GM23338 (cell line): ENCODE data around the gene CRB2.

Experiments used
- EZH2 ChIP-seq: fragments of 200-600 bp; sonication (generic); IDR thresholded peaks from one replicate; pipeline ENCODE4 v1.8.0; 2017; ENCODE audit warnings: antibody characterized with exemption, mild to moderate bottlenecking, low read depth; ENCODE audit not compliant: unreplicated experiment
- JUNB ChIP-seq: IDR thresholded peaks from one replicate; pipeline ENCODE4 v1.6.1; 2016; ENCODE audit warnings: antibody characterized with exemption; ENCODE audit not compliant: unreplicated experiment
- POLR2AphosphoS5 ChIP-seq: IDR thresholded peaks from 2 replicates; pipeline ENCODE4 v1.6.1; 2016; ENCODE audit warnings: antibody characterized with exemption, low read depth
- TF ChIP-seq, protein P1 (sequence below), 2 experiments: fragments of 200-600 bp in 1 of 2; sonication (generic) in 1 of 2; conservative IDR thresholded peaks; 2 replicates each; pipeline versions ENCODE4 v1.5.1 to v1.6.1; 2016 to 2017; ENCODE audit warnings: antibody characterized with exemption in 2 of 2, low read depth in 2 of 2, mild to moderate bottlenecking in 2 of 2, moderate library complexity in 1 of 2
- TF ChIP-seq, protein P2 (sequence below): fragments of 250-450 bp; sonication (Bioruptor Pico); IDR thresholded peaks from 2 replicates; pipeline ENCODE4 v1.5.0; 2020; ENCODE audit warnings: mild to moderate bottlenecking, moderate library complexity
- TF ChIP-seq, protein P3 (sequence below): IDR thresholded peaks from one replicate; pipeline ENCODE4 v1.6.1; 2018; ENCODE audit warnings: antibody characterized with exemption; ENCODE audit not compliant: unreplicated experiment
- TF ChIP-seq, protein P4 (sequence below): IDR thresholded peaks from 2 replicates; pipeline ENCODE4 v1.6.1; 2016; ENCODE audit warnings: antibody characterized with exemption

DNA sequence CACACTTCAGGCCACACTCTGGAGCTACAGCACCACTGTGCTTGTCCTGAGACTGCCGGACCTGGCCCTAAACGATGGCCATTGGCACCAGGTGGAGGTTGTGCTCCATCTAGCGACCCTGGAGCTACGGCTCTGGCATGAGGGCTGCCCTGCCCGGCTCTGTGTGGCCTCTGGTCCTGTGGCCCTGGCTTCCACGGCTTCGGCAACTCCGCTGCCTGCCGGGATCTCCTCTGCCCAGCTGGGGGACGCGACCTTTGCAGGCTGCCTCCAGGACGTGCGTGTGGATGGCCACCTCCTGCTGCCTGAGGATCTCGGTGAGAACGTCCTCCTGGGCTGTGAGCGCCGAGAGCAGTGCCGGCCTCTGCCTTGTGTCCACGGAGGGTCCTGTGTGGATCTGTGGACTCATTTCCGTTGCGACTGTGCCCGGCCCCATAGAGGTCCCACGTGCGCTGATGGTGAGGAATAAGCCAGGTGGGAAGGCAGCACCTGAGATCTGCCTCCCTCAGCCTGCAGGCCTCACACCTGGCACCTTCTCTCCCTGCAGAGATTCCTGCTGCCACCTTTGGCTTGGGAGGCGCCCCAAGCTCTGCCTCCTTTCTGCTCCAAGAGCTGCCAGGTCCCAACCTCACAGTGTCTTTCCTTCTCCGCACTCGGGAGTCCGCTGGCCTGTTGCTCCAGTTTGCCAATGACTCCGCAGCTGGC lies 14.7 kb downstream of the CRB2 start:
- TF ChIP-seq POLR2AphosphoS5, result no peak
- TF ChIP-seq, protein P1, sequence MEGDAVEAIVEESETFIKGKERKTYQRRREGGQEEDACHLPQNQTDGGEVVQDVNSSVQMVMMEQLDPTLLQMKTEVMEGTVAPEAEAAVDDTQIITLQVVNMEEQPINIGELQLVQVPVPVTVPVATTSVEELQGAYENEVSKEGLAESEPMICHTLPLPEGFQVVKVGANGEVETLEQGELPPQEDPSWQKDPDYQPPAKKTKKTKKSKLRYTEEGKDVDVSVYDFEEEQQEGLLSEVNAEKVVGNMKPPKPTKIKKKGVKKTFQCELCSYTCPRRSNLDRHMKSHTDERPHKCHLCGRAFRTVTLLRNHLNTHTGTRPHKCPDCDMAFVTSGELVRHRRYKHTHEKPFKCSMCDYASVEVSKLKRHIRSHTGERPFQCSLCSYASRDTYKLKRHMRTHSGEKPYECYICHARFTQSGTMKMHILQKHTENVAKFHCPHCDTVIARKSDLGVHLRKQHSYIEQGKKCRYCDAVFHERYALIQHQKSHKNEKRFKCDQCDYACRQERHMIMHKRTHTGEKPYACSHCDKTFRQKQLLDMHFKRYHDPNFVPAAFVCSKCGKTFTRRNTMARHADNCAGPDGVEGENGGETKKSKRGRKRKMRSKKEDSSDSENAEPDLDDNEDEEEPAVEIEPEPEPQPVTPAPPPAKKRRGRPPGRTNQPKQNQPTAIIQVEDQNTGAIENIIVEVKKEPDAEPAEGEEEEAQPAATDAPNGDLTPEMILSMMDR (conservative IDR thresholded peaks at IDR 0.05; ENCODE audit: low read depth in 2 of 2), result no peak; a peak in 1 of 4 replicates
- TF ChIP-seq, protein P2, sequence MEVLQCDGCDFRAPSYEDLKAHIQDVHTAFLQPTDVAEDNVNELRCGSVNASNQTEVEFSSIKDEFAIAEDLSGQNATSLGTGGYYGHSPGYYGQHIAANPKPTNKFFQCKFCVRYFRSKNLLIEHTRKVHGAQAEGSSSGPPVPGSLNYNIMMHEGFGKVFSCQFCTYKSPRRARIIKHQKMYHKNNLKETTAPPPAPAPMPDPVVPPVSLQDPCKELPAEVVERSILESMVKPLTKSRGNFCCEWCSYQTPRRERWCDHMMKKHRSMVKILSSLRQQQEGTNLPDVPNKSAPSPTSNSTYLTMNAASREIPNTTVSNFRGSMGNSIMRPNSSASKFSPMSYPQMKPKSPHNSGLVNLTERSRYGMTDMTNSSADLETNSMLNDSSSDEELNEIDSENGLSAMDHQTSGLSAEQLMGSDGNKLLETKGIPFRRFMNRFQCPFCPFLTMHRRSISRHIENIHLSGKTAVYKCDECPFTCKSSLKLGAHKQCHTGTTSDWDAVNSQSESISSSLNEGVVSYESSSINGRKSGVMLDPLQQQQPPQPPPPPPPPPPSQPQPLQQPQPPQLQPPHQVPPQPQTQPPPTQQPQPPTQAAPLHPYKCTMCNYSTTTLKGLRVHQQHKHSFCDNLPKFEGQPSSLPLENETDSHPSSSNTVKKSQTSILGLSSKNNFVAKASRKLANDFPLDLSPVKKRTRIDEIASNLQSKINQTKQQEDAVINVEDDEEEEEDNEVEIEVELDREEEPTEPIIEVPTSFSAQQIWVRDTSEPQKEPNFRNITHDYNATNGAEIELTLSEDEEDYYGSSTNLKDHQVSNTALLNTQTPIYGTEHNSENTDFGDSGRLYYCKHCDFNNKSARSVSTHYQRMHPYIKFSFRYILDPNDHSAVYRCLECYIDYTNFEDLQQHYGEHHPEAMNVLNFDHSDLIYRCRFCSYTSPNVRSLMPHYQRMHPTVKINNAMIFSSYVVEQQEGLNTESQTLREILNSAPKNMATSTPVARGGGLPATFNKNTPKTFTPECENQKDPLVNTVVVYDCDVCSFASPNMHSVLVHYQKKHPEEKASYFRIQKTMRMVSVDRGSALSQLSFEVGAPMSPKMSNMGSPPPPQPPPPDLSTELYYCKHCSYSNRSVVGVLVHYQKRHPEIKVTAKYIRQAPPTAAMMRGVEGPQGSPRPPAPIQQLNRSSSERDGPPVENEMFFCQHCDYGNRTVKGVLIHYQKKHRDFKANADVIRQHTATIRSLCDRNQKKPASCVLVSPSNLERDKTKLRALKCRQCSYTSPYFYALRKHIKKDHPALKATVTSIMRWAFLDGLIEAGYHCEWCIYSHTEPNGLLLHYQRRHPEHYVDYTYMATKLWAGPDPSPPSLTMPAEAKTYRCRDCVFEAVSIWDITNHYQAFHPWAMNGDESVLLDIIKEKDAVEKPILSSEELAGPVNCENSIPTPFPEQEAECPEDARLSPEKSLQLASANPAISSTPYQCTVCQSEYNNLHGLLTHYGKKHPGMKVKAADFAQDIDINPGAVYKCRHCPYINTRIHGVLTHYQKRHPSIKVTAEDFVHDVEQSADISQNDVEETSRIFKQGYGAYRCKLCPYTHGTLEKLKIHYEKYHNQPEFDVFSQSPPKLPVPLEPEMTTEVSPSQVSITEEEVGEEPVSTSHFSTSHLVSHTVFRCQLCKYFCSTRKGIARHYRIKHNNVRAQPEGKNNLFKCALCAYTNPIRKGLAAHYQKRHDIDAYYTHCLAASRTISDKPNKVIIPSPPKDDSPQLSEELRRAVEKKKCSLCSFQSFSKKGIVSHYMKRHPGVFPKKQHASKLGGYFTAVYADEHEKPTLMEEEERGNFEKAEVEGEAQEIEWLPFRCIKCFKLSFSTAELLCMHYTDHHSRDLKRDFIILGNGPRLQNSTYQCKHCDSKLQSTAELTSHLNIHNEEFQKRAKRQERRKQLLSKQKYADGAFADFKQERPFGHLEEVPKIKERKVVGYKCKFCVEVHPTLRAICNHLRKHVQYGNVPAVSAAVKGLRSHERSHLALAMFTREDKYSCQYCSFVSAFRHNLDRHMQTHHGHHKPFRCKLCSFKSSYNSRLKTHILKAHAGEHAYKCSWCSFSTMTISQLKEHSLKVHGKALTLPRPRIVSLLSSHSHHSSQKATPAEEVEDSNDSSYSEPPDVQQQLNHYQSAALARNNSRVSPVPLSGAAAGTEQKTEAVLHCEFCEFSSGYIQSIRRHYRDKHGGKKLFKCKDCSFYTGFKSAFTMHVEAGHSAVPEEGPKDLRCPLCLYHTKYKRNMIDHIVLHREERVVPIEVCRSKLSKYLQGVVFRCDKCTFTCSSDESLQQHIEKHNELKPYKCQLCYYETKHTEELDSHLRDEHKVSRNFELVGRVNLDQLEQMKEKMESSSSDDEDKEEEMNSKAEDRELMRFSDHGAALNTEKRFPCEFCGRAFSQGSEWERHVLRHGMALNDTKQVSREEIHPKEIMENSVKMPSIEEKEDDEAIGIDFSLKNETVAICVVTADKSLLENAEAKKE (CRISPR knock-in tag), result no peak
- TF ChIP-seq, protein P3, sequence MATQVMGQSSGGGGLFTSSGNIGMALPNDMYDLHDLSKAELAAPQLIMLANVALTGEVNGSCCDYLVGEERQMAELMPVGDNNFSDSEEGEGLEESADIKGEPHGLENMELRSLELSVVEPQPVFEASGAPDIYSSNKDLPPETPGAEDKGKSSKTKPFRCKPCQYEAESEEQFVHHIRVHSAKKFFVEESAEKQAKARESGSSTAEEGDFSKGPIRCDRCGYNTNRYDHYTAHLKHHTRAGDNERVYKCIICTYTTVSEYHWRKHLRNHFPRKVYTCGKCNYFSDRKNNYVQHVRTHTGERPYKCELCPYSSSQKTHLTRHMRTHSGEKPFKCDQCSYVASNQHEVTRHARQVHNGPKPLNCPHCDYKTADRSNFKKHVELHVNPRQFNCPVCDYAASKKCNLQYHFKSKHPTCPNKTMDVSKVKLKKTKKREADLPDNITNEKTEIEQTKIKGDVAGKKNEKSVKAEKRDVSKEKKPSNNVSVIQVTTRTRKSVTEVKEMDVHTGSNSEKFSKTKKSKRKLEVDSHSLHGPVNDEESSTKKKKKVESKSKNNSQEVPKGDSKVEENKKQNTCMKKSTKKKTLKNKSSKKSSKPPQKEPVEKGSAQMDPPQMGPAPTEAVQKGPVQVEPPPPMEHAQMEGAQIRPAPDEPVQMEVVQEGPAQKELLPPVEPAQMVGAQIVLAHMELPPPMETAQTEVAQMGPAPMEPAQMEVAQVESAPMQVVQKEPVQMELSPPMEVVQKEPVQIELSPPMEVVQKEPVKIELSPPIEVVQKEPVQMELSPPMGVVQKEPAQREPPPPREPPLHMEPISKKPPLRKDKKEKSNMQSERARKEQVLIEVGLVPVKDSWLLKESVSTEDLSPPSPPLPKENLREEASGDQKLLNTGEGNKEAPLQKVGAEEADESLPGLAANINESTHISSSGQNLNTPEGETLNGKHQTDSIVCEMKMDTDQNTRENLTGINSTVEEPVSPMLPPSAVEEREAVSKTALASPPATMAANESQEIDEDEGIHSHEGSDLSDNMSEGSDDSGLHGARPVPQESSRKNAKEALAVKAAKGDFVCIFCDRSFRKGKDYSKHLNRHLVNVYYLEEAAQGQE, result no peak
- TF ChIP-seq EZH2, result no peak
- TF ChIP-seq, protein P4, sequence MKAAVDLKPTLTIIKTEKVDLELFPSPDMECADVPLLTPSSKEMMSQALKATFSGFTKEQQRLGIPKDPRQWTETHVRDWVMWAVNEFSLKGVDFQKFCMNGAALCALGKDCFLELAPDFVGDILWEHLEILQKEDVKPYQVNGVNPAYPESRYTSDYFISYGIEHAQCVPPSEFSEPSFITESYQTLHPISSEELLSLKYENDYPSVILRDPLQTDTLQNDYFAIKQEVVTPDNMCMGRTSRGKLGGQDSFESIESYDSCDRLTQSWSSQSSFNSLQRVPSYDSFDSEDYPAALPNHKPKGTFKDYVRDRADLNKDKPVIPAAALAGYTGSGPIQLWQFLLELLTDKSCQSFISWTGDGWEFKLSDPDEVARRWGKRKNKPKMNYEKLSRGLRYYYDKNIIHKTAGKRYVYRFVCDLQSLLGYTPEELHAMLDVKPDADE, result no peak
- TF ChIP-seq JUNB, result no peak
